Large intestine (tissue), 3 donors: Measurements from ENCODE around the gene KIAA0319L. TPM values are rescaled to one million over a fixed set of nuclear protein-coding genes. Genes with fewer than 3 reads are reported as not detected.
"Not testable (repeated sequence)": the region's sequence is repeated elsewhere in the genome, so short reads cannot be mapped to it uniquely, and the experiment has no call there.

ENCODE experiments used
- DNase-seq, 2 donors: peaks; one replicate each; pipeline versions ENCODE4 v3.0.0 to v3.0.0-alpha.2; 2013
- H3K27ac ChIP-seq: one replicate; pipeline ENCODE4 v1.5.1; 2013; ENCODE audit warnings: low read length
- H3K27me3 ChIP-seq: 2 replicates; pipeline ENCODE4 v1.6.1; 2013; ENCODE audit warnings: low read length; ENCODE audit not compliant: control insufficient read depth, insufficient read depth
- H3K36me3 ChIP-seq: 2 replicates; pipeline ENCODE4 v1.6.1; 2013; ENCODE audit warnings: low read length; ENCODE audit not compliant: control insufficient read depth, insufficient read depth
- H3K4me1 ChIP-seq: one replicate; pipeline ENCODE4 v1.6.1; 2013; ENCODE audit warnings: low read length; ENCODE audit not compliant: control insufficient read depth, insufficient read depth
- H3K4me3 ChIP-seq: one replicate; pipeline ENCODE4 v1.5.1; 2013; ENCODE audit warnings: low read length
- H3K9me3 ChIP-seq: one replicate; pipeline ENCODE4 v1.6.1; 2013; ENCODE audit warnings: mild to moderate bottlenecking, low read depth, low read length, moderate library complexity; ENCODE audit not compliant: control insufficient read depth
- WGBS: methylation state at CpG from one replicate; pipeline ENCODE4 v1.1.5; 2013; ENCODE audit warnings: low lambda C conversion rate; ENCODE audit not compliant: insufficient coverage; 5-methylcytosine and 5-hydroxymethylcytosine counted together
- polyA plus RNA-seq: library from polyadenylated mRNA; unstranded; fragments of 120-200 nt; gene quantifications from one replicate; pipeline ENCODE4 v1.2.1, GENCODE V29; 2013

KIAA0319L gene
- polyA plus RNA-seq, 1 donor: 60.3 TPM

DNA sequence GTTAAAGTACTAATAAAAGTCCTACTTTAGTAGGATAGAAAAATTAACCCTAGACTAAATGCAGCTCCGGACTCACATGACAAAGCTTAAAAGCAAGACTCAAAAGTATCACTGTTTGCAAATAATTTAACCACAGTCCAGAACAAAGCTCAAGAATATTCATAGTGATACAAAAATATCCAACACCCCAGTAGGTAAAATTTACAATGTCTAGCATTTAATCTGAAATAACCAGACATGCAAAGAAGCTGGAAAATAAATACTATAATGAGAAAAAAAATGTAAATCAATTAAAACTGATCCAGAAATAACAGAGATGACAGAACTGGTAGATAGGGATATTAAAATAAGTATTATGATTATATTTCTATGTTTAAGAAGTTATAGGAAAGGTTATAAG lies 67.0 kb downstream of the KIAA0319L start:
- H3K27me3 ChIP-seq: no peaks in the 10 kb centered on the region
- peaks cover 14% of the 10 kb centered on the region for H3K9me3 ChIP-seq
- H3K36me3 ChIP-seq: peaks cover 4% of the 10 kb centered on the region
- no peak for DNase-seq
- H3K4me1 ChIP-seq: no peaks in the 10 kb centered on the region
- 100% methylated on average over 1 of the region's 1 CpG for WGBS
- no peak overlapping the region for H3K27ac ChIP-seq
- H3K4me3 ChIP-seq: no peak overlapping the region

DNA sequence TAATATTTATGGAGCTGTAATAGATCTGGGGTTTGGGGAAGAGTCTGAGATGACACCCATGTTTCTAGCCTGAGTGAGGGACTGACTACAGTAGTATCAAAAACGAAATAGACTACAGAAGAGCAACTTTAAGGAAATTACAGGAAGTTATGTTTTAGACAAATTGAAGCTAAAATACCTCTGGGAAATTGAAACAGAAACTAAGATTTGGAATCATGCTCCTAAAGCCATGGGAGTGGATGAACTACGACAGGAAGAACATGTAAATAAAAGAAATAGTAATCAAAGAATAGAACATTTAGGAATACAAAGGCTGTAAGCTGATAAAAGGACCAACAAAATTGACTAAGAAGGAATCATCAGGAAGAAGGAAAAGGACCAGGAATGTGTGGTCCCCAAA lies 68.9 kb downstream of the KIAA0319L start:
- no peaks in the 10 kb centered on the region for H3K4me1 ChIP-seq
- peaks cover 14% of the 10 kb centered on the region for H3K9me3 ChIP-seq
- H3K27ac ChIP-seq: no peak overlapping the region
- H3K4me3 ChIP-seq: no peak overlapping the region
- peaks cover under 1% of the 10 kb centered on the region for H3K36me3 ChIP-seq
- WGBS: 71% methylated on average over 2 of the region's 2 CpGs
- no peak for DNase-seq
- H3K27me3 ChIP-seq: no peaks in the 10 kb centered on the region

DNA sequence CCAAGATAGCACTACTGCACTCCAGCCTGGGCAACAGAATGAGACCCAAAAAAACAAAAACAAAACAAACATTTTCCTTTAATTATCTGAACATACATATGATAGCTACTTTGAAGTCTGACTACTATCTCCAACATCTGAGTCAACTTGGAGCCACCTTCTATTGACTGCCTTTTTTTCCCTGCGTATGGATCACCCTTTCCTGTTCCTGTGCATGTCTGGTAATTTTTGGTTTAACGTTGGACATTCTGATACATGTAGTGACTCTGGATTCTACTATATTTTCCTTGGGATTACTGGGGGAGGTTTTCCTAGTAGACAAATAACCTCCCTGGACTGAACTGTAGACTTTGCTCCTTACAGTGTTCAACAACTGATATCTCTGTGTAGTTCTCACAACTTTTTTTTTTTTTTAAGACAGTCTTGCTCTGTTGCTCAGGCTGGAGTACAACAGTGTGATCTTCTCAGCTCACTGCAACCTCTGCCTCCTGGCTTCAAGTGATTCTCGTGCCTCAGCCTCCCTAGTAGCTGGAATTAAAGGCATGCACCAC lies 70.3 kb downstream of the KIAA0319L start:
- 100% methylated on average over 1 of the region's 3 CpGs for WGBS
- Histone ChIP-seq H3K36me3 (no peaks in the 10 kb centered on the region), H3K4me3 (no peak overlapping the region), H3K27me3 (no peaks in the 10 kb centered on the region), H3K9me3 (peaks cover 14% of the 10 kb centered on the region), H3K4me1 (no peaks in the 10 kb centered on the region), H3K27ac (no peak overlapping the region)
- peak; percentile 34 to 69 for DNase-seq

DNA sequence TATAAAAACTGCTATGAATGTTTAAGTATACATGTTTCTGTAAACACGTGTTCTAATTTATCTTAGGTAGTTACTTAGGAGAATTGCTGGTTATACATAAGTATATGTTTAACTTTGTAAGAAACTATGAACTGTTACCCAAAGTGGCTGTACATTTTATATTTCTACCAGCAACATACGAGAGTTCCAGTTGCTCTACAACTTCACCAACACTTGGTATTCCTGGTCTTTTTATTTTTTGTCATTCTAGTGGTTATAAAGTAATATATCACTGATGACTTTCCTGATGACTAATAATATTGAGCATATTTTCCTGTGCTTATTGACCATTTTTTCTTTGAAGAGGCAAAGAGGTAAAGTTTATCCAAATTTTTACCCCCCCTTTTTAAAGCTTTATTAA lies 76.0 kb downstream of the KIAA0319L start:
- no peak overlapping the region for H3K27ac ChIP-seq
- 100% methylated on average over 2 of the region's 2 CpGs for WGBS

DNA sequence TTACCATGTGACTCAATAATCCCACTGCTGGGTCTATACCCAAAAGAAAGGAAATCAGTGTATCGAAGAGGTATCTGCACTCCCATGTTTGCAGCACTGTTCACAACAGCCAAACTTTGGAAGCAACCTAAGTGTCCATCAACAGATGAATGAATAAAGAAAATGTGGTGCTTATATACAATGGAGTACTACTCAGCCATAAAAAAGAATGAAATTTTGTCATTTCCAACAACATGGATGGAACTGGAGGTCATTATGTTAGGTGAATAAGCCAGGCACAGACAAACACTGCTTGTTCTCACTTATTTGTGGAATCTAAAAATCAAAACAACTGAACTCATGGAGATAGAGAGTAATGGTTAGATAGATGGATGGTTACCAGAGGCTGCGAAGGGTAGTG lies 79.3 kb downstream of the KIAA0319L start:
- H3K4me1 ChIP-seq: no peaks in the 10 kb centered on the region
- no CpG with 5 or more reads among the region's 2 CpGs for WGBS
- no peak overlapping the region for H3K4me3 ChIP-seq
- H3K27ac ChIP-seq: no peak overlapping the region
- H3K36me3 ChIP-seq: peaks cover 13% of the 10 kb centered on the region
- DNase-seq: no peak
- H3K9me3 ChIP-seq: no peaks in the 10 kb centered on the region
- no peaks in the 10 kb centered on the region for H3K27me3 ChIP-seq

More for the DNA sequence above, 76.0 kb downstream of the KIAA0319L start:
- Histone ChIP-seq H3K4me3 (no peak overlapping the region), H3K36me3 (peaks cover 7% of the 10 kb centered on the region), H3K4me1 (no peaks in the 10 kb centered on the region), H3K9me3 (no peaks in the 10 kb centered on the region), H3K27me3 (no peaks in the 10 kb centered on the region)
- no peak for DNase-seq

DNA sequence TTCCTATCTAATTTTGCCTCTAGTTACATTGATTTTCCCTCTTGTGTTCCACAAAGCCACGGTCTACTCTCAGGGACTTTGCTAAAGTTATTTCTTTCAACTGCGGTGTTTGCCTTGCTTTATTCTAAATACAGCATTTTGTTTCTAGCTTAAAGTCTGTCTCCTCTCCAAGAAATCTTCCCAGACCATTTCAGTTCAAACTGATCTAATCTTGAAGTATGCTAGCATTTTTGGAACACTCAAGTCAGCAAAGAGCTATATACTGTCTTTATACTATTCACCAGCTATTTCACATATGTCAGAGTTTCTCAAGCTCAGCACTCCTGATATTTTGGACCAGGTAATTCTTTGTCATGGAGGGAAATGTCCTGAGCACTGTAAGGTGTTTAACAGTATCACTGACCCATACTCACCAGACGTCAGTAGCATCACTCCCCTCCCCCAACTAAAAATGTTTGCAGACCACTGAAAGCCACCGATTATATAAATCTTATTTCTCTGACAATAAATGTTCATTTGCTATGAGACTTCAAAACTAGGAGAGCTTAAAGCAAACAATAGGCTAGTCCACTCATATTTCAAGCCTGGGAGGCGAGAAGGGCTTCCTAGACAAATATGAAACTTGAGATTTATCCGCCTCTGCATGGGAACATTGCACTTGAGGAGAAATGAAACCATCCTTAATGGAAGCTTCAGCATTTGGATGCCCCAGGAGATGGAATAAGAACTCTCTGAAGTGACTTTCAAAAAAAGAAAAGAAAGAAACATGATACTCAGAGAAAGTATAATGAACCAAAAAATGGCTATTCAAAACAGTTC lies 81.1 kb downstream of the KIAA0319L start:
- Histone ChIP-seq H3K36me3 (peaks cover 14% of the 10 kb centered on the region), H3K27ac (no peak overlapping the region), H3K27me3 (no peaks in the 10 kb centered on the region), H3K9me3 (no peaks in the 10 kb centered on the region), H3K4me3 (no peak overlapping the region), H3K4me1 (no peaks in the 10 kb centered on the region)
- no peak for DNase-seq
- 94% methylated on average over 2 of the region's 6 CpGs for WGBS

DNA sequence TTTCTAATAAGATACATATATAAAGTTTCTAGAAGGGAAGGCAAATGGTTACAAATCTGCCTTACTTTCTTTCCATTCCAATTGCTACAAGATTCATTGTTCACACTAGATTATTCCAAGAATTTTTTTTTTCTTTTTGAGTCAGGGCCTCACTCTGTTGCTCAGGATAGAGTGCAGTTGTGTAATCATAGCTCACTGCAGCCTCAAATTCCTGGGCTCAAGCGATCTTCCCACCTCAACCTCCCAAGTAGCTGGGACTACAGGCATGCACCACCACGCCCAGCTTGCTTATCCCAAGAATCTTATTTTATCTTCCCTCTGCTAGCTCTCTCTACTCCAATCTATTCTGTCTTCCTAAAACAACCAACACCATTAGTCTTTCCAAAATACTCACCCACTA lies 81.8 kb downstream of the KIAA0319L start:
- no peaks in the 10 kb centered on the region for H3K9me3 ChIP-seq
- H3K4me3 ChIP-seq: no peak overlapping the region
- H3K27me3 ChIP-seq: no peaks in the 10 kb centered on the region
- no peak overlapping the region for H3K27ac ChIP-seq
- H3K4me1 ChIP-seq: no peaks in the 10 kb centered on the region
- WGBS: no CpG with 5 or more reads among the region's 2 CpGs
- peaks cover 20% of the 10 kb centered on the region for H3K36me3 ChIP-seq
- DNase-seq: no peak

DNA sequence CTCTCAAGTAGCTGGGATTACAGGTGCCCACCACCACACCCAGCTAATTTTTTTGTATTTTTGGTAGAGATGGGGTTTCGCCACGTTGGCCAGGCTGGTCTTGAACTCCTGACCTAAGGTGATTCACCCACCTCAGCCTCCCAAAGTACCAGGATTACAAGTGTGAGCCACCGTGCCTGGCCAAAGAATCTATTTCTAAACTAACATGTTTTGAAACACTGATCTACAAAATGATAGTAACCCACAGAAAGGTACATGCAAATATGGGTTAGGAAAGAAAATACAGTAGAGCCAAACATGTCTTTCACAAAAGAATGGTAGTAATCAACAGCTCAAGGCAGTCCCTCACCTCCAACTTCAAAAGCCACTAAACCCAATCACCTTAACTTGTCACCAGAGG lies 84.0 kb downstream of the KIAA0319L start:
- WGBS: no CpG with 5 or more reads among the region's 3 CpGs
- not testable (repeated sequence) for DNase-seq, H3K27ac ChIP-seq, H3K4me1 ChIP-seq, H3K4me3 ChIP-seq, H3K9me3 ChIP-seq, H3K27me3 ChIP-seq
- H3K36me3 ChIP-seq: peaks cover 37% of the 10 kb centered on the region

DNA sequence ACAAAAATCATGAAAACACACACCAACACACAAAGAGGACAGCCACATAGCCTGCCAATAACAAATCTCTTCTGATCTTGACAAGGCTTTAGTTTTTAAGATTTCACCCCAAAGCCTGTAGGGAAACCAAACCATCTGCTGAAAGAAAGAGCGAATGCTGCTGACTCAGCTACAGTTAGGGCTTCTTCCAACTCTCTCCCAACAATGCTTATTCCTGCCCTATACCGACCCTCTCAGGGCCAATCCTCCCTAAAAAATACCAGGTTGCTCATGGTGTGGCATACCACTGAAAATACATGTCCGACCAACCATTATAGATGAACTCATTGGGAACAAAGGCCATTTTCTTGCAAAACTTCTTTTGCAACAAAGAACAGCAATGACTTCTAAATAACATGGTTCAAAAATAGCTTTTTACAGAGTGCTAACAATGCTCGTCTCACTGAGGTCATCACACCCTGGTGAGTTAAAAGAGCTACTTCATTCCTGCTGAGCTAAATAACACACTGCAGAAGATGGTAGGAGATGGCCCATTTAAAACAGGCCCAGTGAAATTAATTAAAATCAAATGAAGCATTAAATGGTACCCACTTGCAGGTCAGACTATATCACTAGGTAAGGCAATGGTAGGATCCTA lies 86.1 kb downstream of the KIAA0319L start:
- H3K4me3 ChIP-seq: no peak overlapping the region
- WGBS: 80% methylated on average over 1 of the region's 4 CpGs
- H3K36me3 ChIP-seq: peaks cover 42% of the 10 kb centered on the region
- H3K27me3 ChIP-seq: no peaks in the 10 kb centered on the region
- no peaks in the 10 kb centered on the region for H3K4me1 ChIP-seq
- DNase-seq: no peak
- no peaks in the 10 kb centered on the region for H3K9me3 ChIP-seq
- H3K27ac ChIP-seq: no peak overlapping the region

DNA sequence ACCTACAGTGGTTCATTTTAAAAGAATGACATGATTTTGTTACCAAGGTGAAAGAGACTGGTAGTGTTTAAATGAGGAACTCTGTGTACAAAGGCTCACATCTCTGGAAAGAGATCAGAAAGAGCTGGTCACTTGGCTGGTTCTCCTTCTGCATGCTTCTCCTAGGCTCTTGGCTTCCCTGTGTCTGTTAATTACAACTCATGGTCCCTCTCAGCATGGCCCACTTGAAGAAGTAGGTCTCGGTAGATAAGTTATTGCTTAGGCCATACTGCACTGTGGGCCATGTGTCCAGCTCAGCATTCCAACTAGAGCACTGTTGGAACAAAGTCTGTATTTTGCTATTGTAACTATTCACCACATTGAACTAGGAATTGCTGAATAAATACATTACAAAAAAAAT lies 91.1 kb downstream of the KIAA0319L start:
- Histone ChIP-seq H3K36me3 (peaks cover 77% of the 10 kb centered on the region), H3K4me3 (no peak overlapping the region), H3K4me1 (no peaks in the 10 kb centered on the region), H3K27ac (no peak overlapping the region), H3K27me3 (no peaks in the 10 kb centered on the region), H3K9me3 (peaks cover 3% of the 10 kb centered on the region)
- no CpG with 5 or more reads among the region's 1 CpG for WGBS
- no peak for DNase-seq
